Peyer's patch (tissue), 4 donors: Measurements from ENCODE around the gene KRT79. TPM values are rescaled to one million over a fixed set of nuclear protein-coding genes. Genes with fewer than 3 reads are reported as not detected.
A peak's percentile ranks its signal among the peaks of the same experiment; 100 is the strongest.

Experiments
- DNase-seq, 3 donors: peaks; one replicate each; pipeline ENCODE4 v3.0.0-alpha.2; 2017 to 2019
- H3K27ac ChIP-seq, 4 donors: fragments of 200-600 bp; sonication (generic); one replicate each; pipeline ENCODE4 v1.5.1; 2016 to 2019
- H3K27me3 ChIP-seq, 2 donors: fragments of 200-600 bp; sonication (generic); one replicate each; pipeline ENCODE4 v1.5.1; 2019
- H3K36me3 ChIP-seq, 3 donors: fragments of 200-600 bp; sonication (generic); one replicate each; pipeline ENCODE4 v1.5.1; 2016 to 2019
- H3K4me1 ChIP-seq, 4 donors: fragments of 200-600 bp; sonication (generic); one replicate each; pipeline ENCODE4 v1.5.1; 2016 to 2019
- H3K4me3 ChIP-seq, 4 donors: fragments of 200-600 bp; sonication (generic); 1 replicate in 3 of 4; 2 replicates in 1 of 4; pipeline ENCODE4 v1.5.1; 2016 to 2019; ENCODE audit warnings: mild to moderate bottlenecking in 1 of 4
- H3K9me3 ChIP-seq, 4 donors: fragments of 200-600 bp; sonication (generic); one replicate each; pipeline ENCODE4 v1.5.1; 2016 to 2019; ENCODE audit warnings: mild to moderate bottlenecking in 1 of 4
- CTCF ChIP-seq, 6 experiments: fragments of 450-650 bp in 4 of 6; fragments of 200-600 bp in 2 of 6; sonication (generic) in 1 of 6; IDR thresholded peaks; one replicate each; pipeline ENCODE4 v1.5.1; 2017 to 2019; ENCODE audit warnings: antibody characterized with exemption in 6 of 6, mild to moderate bottlenecking in 3 of 6, moderate library complexity in 1 of 6
- POLR2A ChIP-seq, 2 donors: fragments of 450-650 bp; IDR thresholded peaks; one replicate each; pipeline ENCODE4 v1.5.1; 2017; ENCODE audit warnings: antibody characterized with exemption in 2 of 2, mild to moderate bottlenecking in 2 of 2, moderate library complexity in 2 of 2
- total RNA-seq, 4 donors: library from RNA; depleted of rRNA; stranded (reverse); fragments of >200 nt; gene quantifications; one replicate each; pipeline ENCODE4 v1.1.0, GENCODE V29; 2016

The KRT79 gene
- total RNA-seq, 4 donors from 2014 or later = not detected

GRCh38 chr12:52789637-52790426 is 44.3 kb downstream of the KRT79 start:
- Histone ChIP-seq H3K9me3 (no peaks in the 10 kb centered on the region), H3K4me1 (peaks cover 0 to 7% (median 0%) of the 10 kb centered on the region in 4 donors), H3K4me3 (no peak overlapping the region), H3K27me3 (no peaks in the 10 kb centered on the region), H3K36me3 (no peaks in the 10 kb centered on the region), H3K27ac (no peak overlapping the region)
- TF ChIP-seq CTCF (IDR thresholded peaks at IDR 0.05) (no peak), POLR2A (IDR thresholded peaks at IDR 0.05) (no peak)
- DNase-seq = peak in 2 of 3 donors; percentile 54 to 58

GRCh38 chr12:52788876-52789636 is 45.1 kb downstream of the KRT79 start:
- no peaks in the 10 kb centered on the region for H3K36me3 ChIP-seq
- no peaks in the 10 kb centered on the region for H3K27me3 ChIP-seq
- TF ChIP-seq POLR2A (IDR thresholded peaks at IDR 0.05) (no peak), CTCF (IDR thresholded peaks at IDR 0.05) (no peak)
- H3K9me3 ChIP-seq = no peaks in the 10 kb centered on the region
- no peak overlapping the region for H3K27ac ChIP-seq
- DNase-seq = no peak
- peaks cover 0 to 7% (median 0%) of the 10 kb centered on the region in 4 donors for H3K4me1 ChIP-seq
- no peak overlapping the region for H3K4me3 ChIP-seq

- no peak overlapping the region for H3K4me3 ChIP-seq
- no peak for DNase-seq
- no peaks in the 10 kb centered on the region for H3K27me3 ChIP-seq
- no peak for TF ChIP-seq POLR2A (IDR thresholded peaks at IDR 0.05)
- TF ChIP-seq CTCF (IDR thresholded peaks at IDR 0.05) = no peak
- no peaks in the 10 kb centered on the region for H3K36me3 ChIP-seq
- no peak overlapping the region for H3K27ac ChIP-seq
- H3K4me1 ChIP-seq = peaks cover 0 to 7% (median 0%) of the 10 kb centered on the region in 4 donors
- no peaks in the 10 kb centered on the region for H3K9me3 ChIP-seq
Measured at GRCh38 chr12:52788192-52788875, 45.8 kb downstream of the KRT79 start.

- no peak overlapping the region for H3K4me3 ChIP-seq
- H3K4me1 ChIP-seq = peaks cover 0 to 7% (median 0%) of the 10 kb centered on the region in 4 donors
- TF ChIP-seq POLR2A (IDR thresholded peaks at IDR 0.05) (no peak), CTCF (IDR thresholded peaks at IDR 0.05) (no peak)
- H3K27me3 ChIP-seq = no peaks in the 10 kb centered on the region
- H3K27ac ChIP-seq = no peak overlapping the region
- no peaks in the 10 kb centered on the region for H3K36me3 ChIP-seq
- H3K9me3 ChIP-seq = no peaks in the 10 kb centered on the region
- no peak for DNase-seq
Measured at GRCh38 chr12:52787324-52788191, 46.6 kb downstream of the KRT79 start.

- no peaks in the 10 kb centered on the region for H3K27me3 ChIP-seq
- TF ChIP-seq POLR2A (IDR thresholded peaks at IDR 0.05) (no peak), CTCF (IDR thresholded peaks at IDR 0.05) (no peak)
- H3K4me3 ChIP-seq = no peak overlapping the region
- no peak overlapping the region for H3K27ac ChIP-seq
- no peaks in the 10 kb centered on the region for H3K36me3 ChIP-seq
- H3K9me3 ChIP-seq = no peaks in the 10 kb centered on the region
- peaks cover 0 to 3% (median 0%) of the 10 kb centered on the region in 4 donors for H3K4me1 ChIP-seq
- DNase-seq = no peak
Measured at GRCh38 chr12:52784909-52785308, 49.2 kb downstream of the KRT79 start.
